ENCODE results near the gene TUBA1A. TPM values are rescaled to one million over a fixed set of nuclear protein-coding genes. Genes with fewer than 3 reads are reported as not detected.
"Not testable (repeated sequence)": the region's sequence is repeated elsewhere in the genome, so short reads cannot be mapped to it uniquely, and the experiment has no call there.

Gene TUBA1A
- total and polyA plus RNA-seq, 7 experiments from 2014 or later = 61.8 to 492 (median 176) TPM

GRCh38 chr12:49187184-49187583 is 1.7 kb downstream of the TUBA1A start:
- ChIA-PET POLR2A (interaction anchor here (2.0 to 5.9 kb wide), 4 partner anchors 10 to 56 kb away, joined by 9 to 226 read pairs (median 29); partner anchors contain the start of gene TUBA1B), CTCF (interaction anchor here (0.6 to 2.1 kb wide), 3 partner anchors 28 to 91 kb away, joined by 3 to 11 read pairs (median 4); partner anchors contain the start of gene TUBA1B)
- Histone ChIP-seq H3K4me1 (ENCODE audit: control insufficient read depth in 2 of 2, insufficient read depth in 2 of 2, low read length in 2 of 2) (peaks cover 7 to 12% of the 10 kb centered on the region in 2 donors), H3K27me3 (ENCODE audit: control insufficient read depth in 2 of 2, insufficient read depth in 2 of 2, low read length in 2 of 2) (no peaks in the 10 kb centered on the region), H3K9me3 (ENCODE audit: control insufficient read depth in 2 of 3, low read length in 3 of 3) (no peaks in the 10 kb centered on the region), H3K4me3 (ENCODE audit: low read length) (no peak overlapping the region), H3K27ac (ENCODE audit: low read depth, low read length) (peak overlapping the region; percentile 99), H3K36me3 (ENCODE audit: control insufficient read depth in 2 of 3, insufficient read depth in 3 of 3, low read length in 3 of 3) (peaks cover 4 to 29% (median 7%) of the 10 kb centered on the region in 3 experiments)
- Mint-ChIP-seq H3K27ac (peak overlapping the region; percentile 33 to 100 (median 98)), H3K36me3 (peaks cover 0 to 29% (median 19%) of the 10 kb centered on the region in 5 donors), H3K4me1 (peaks cover 11 to 32% (median 26%) of the 10 kb centered on the region in 7 donors), H3K4me3 (peak overlapping the region in 9 of 10 donors; percentile 16 to 99 (median 95)), H3K27me3 (no peaks in the 10 kb centered on the region), H3K9me3 (peaks cover 0 to 15% (median 0%) of the 10 kb centered on the region in 11 donors)
- intact Hi-C loops (cut with micrococcal nuclease) = loop anchor here in 1 of 2 donors (5.0 kb wide), 2 partner anchors 125 to 555 kb away; partner anchors contain the start of genes KMT2D and TMBIM6
- ATAC-seq = no peak
- peak in 3 of 9 donors; percentile 11 to 25 (median 18) for DNase-seq

DNA sequence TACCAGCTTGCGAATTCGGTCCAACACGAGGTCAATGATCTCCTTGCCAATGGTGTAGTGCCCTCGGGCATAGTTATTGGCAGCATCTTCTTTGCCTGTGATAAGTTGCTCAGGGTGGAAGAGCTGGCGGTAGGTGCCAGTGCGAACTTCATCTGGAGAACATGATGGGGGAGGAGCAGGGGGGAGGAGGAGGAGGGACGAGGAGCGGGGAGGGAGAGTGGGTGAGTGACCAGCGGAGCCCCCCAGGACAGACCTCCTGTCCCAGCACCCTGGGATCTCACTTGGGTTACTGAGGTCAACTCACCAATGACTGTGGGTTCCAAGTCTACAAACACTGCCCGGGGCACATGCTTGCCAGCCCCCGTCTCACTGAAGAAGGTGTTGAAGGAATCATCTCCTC is 2.6 kb downstream of the TUBA1A start:
- DNase-seq = peak in 1 of 9 donors; percentile 4
- H3K9me3 ChIP-seq (ENCODE audit: control insufficient read depth in 2 of 3, low read length in 3 of 3); CTCF ChIA-PET; H3K4me3 ChIP-seq (ENCODE audit: low read length); H3K27me3 ChIP-seq (ENCODE audit: control insufficient read depth in 2 of 2, insufficient read depth in 2 of 2, low read length in 2 of 2); H3K27ac ChIP-seq (ENCODE audit: low read depth, low read length); H3K27me3 Mint-ChIP-seq; ATAC-seq: not testable (repeated sequence)
- H3K27ac Mint-ChIP-seq = peak overlapping the region in 6 of 9 donors; percentile 10 to 88 (median 47)
- Histone ChIP-seq H3K4me1 (ENCODE audit: control insufficient read depth in 2 of 2, insufficient read depth in 2 of 2, low read length in 2 of 2) (peaks cover 7 to 12% of the 10 kb centered on the region in 2 donors), H3K36me3 (ENCODE audit: control insufficient read depth in 2 of 3, insufficient read depth in 3 of 3, low read length in 3 of 3) (peaks cover 4 to 29% (median 7%) of the 10 kb centered on the region in 3 experiments)
- peak overlapping the region in 4 of 10 donors; percentile 5 to 48 (median 45) for H3K4me3 Mint-ChIP-seq
- peaks cover 11 to 32% (median 26%) of the 10 kb centered on the region in 7 donors for H3K4me1 Mint-ChIP-seq
- POLR2A ChIA-PET = interaction anchor here (0.7 to 5.9 kb wide), 2 partner anchors 55 to 645 kb away, joined by 5 to 226 read pairs; partner anchors contain the start of gene TUBA1B
- intact Hi-C loops (cut with micrococcal nuclease) = loop anchor here in 1 of 2 donors (5.0 kb wide), 2 partner anchors 124 to 556 kb away; partner anchors contain the start of genes KMT2D and TMBIM6
- H3K36me3 Mint-ChIP-seq = peaks cover 0 to 29% (median 19%) of the 10 kb centered on the region in 5 donors
- peaks cover 0 to 17% (median 0%) of the 10 kb centered on the region in 11 donors for H3K9me3 Mint-ChIP-seq

- Mint-ChIP-seq H3K36me3 (peaks cover 0 to 29% (median 19%) of the 10 kb centered on the region in 5 donors), H3K4me3 (peak overlapping the region in 2 of 10 donors; percentile 57 to 71), H3K27ac (peak overlapping the region in 6 of 9 donors; percentile 8 to 84 (median 62)), H3K4me1 (peaks cover 11 to 31% (median 25%) of the 10 kb centered on the region in 7 donors), H3K9me3 (peaks cover 0 to 17% (median 0%) of the 10 kb centered on the region in 11 donors)
- ATAC-seq; H3K9me3 ChIP-seq (ENCODE audit: control insufficient read depth in 2 of 3, low read length in 3 of 3); CTCF ChIA-PET; H3K27me3 Mint-ChIP-seq; H3K4me3 ChIP-seq (ENCODE audit: low read length); H3K27ac ChIP-seq (ENCODE audit: low read depth, low read length); H3K27me3 ChIP-seq (ENCODE audit: control insufficient read depth in 2 of 2, insufficient read depth in 2 of 2, low read length in 2 of 2): not testable (repeated sequence)
- Histone ChIP-seq H3K4me1 (ENCODE audit: control insufficient read depth in 2 of 2, insufficient read depth in 2 of 2, low read length in 2 of 2) (peaks cover 5 to 12% of the 10 kb centered on the region in 2 donors), H3K36me3 (ENCODE audit: control insufficient read depth in 2 of 3, insufficient read depth in 3 of 3, low read length in 3 of 3) (peaks cover 4 to 29% (median 7%) of the 10 kb centered on the region in 3 experiments)
- peak in 1 of 9 donors; percentile 9 for DNase-seq
- POLR2A ChIA-PET = interaction anchor here (0.9 to 3.4 kb wide), 2 partner anchors 12 to 53 kb away, joined by 5 to 26 read pairs; partner anchors contain the start of gene TUBA1B
- intact Hi-C loops (cut with micrococcal nuclease) = loop anchor here in 1 of 2 donors (5.0 kb wide), 2 partner anchors 122 to 558 kb away; partner anchors contain the start of genes KMT2D and TMBIM6
Measured at GRCh38 chr12:49184697-49185096, 4.2 kb downstream of the TUBA1A start.

- H3K27me3 Mint-ChIP-seq; H3K27me3 ChIP-seq (ENCODE audit: control insufficient read depth in 2 of 2, insufficient read depth in 2 of 2, low read length in 2 of 2); CTCF ChIA-PET; intact Hi-C loops (cut with micrococcal nuclease); H3K4me1 ChIP-seq (ENCODE audit: control insufficient read depth in 2 of 2, insufficient read depth in 2 of 2, low read length in 2 of 2); ATAC-seq; H3K4me3 Mint-ChIP-seq; H3K9me3 ChIP-seq (ENCODE audit: control insufficient read depth in 2 of 3, low read length in 3 of 3); H3K27ac ChIP-seq (ENCODE audit: low read depth, low read length); H3K4me3 ChIP-seq (ENCODE audit: low read length): not testable (repeated sequence)
- POLR2A ChIA-PET = interaction anchor here (0.9 to 3.4 kb wide), 2 partner anchors 10 to 52 kb away, joined by 5 to 26 read pairs; partner anchors contain the start of gene TUBA1B
- Mint-ChIP-seq H3K27ac (peak overlapping the region in 5 of 9 donors; percentile 22 to 70 (median 36)), H3K36me3 (peaks cover 0 to 29% (median 19%) of the 10 kb centered on the region in 5 donors), H3K4me1 (peaks cover 7 to 26% (median 21%) of the 10 kb centered on the region in 7 donors), H3K9me3 (peaks cover 0 to 15% (median 0%) of the 10 kb centered on the region in 11 donors)
- peaks cover 4 to 25% (median 7%) of the 10 kb centered on the region in 3 experiments for H3K36me3 ChIP-seq (ENCODE audit: control insufficient read depth in 2 of 3, insufficient read depth in 3 of 3, low read length in 3 of 3)
- peak in 1 of 9 donors; percentile 6 for DNase-seq
Measured at GRCh38 chr12:49183214-49183950, 5.5 kb downstream of the TUBA1A start.

- no peaks in the 10 kb centered on the region for H3K27me3 ChIP-seq (ENCODE audit: control insufficient read depth in 2 of 2, insufficient read depth in 2 of 2, low read length in 2 of 2)
- Mint-ChIP-seq H3K4me3 (no peak overlapping the region), H3K4me1 (peaks cover 0 to 3% (median 0%) of the 10 kb centered on the region in 7 donors), H3K27me3 (peaks cover 0 to 6% (median 0%) of the 10 kb centered on the region in 5 donors), H3K27ac (no peak overlapping the region), H3K36me3 (peaks cover 0 to 4% (median 0%) of the 10 kb centered on the region in 5 donors), H3K9me3 (peaks cover 0 to 2% (median 0%) of the 10 kb centered on the region in 11 donors)
- no peaks in the 10 kb centered on the region for H3K9me3 ChIP-seq (ENCODE audit: control insufficient read depth in 2 of 3, low read length in 3 of 3)
- ChIA-PET POLR2A (interaction anchor here (0.8 kb wide), 1 partner anchor 69 kb away, joined by 5 read pairs; no protein-coding TSS in a partner anchor), CTCF (no interaction called here)
- H3K4me1 ChIP-seq (ENCODE audit: control insufficient read depth in 2 of 2, insufficient read depth in 2 of 2, low read length in 2 of 2) = no peaks in the 10 kb centered on the region
- H3K27ac ChIP-seq (ENCODE audit: low read depth, low read length) = no peak overlapping the region
- H3K4me3 ChIP-seq (ENCODE audit: low read length) = no peak overlapping the region
- ATAC-seq (no peak), DNase-seq (no peak)
- H3K36me3 ChIP-seq (ENCODE audit: control insufficient read depth in 2 of 3, insufficient read depth in 3 of 3, low read length in 3 of 3) = no peaks in the 10 kb centered on the region
- intact Hi-C loops (cut with micrococcal nuclease) = no loop called here
Measured at GRCh38 chr12:49174218-49174617, 14.7 kb downstream of the TUBA1A start.

- no peaks in the 10 kb centered on the region for H3K27me3 ChIP-seq (ENCODE audit: control insufficient read depth in 2 of 2, insufficient read depth in 2 of 2, low read length in 2 of 2)
- intact Hi-C loops (cut with micrococcal nuclease) = no loop called here
- no peak overlapping the region for H3K27ac ChIP-seq (ENCODE audit: low read depth, low read length)
- no peaks in the 10 kb centered on the region for H3K36me3 Mint-ChIP-seq
- peaks cover 0 to 3% (median 0%) of the 10 kb centered on the region in 7 donors for H3K4me1 Mint-ChIP-seq
- no peak overlapping the region for H3K4me3 Mint-ChIP-seq
- no peaks in the 10 kb centered on the region for H3K9me3 ChIP-seq (ENCODE audit: control insufficient read depth in 2 of 3, low read length in 3 of 3)
- no peak overlapping the region for H3K4me3 ChIP-seq (ENCODE audit: low read length)
- ATAC-seq (no peak), DNase-seq (no peak)
- H3K27me3 Mint-ChIP-seq = peaks cover 0 to 19% (median 0%) of the 10 kb centered on the region in 5 donors
- no peaks in the 10 kb centered on the region for H3K36me3 ChIP-seq (ENCODE audit: control insufficient read depth in 2 of 3, insufficient read depth in 3 of 3, low read length in 3 of 3)
- POLR2A ChIA-PET = interaction anchor here (0.6 to 1.2 kb wide), 4 partner anchors 17 to 61 kb away, joined by 3 to 4 read pairs (median 4); no protein-coding TSS in a partner anchor
- H3K9me3 Mint-ChIP-seq = no peaks in the 10 kb centered on the region
- no peaks in the 10 kb centered on the region for H3K4me1 ChIP-seq (ENCODE audit: control insufficient read depth in 2 of 2, insufficient read depth in 2 of 2, low read length in 2 of 2)
- H3K27ac Mint-ChIP-seq = no peak overlapping the region
- CTCF ChIA-PET = no interaction called here
Measured at GRCh38 chr12:49170924-49171323, 18.0 kb downstream of the TUBA1A start.
